Measurements from ENCODE around the gene SEPTIN5.

The SEPTIN5 gene

GRCh38 chr22:19705181-19705934 lies 8.9 kb upstream of the SEPTIN5 start:
- no peak for DNase-seq (ENCODE audit: low read depth)

- no peak for DNase-seq (ENCODE audit: low read depth)
Measured at GRCh38 chr22:19706661-19707151, 7.6 kb upstream of the SEPTIN5 start.

- DNase-seq (ENCODE audit: low read depth): no peak
Measured at GRCh38 chr22:19707347-19708290, 6.7 kb upstream of the SEPTIN5 start.

- DNase-seq (ENCODE audit: low read depth): no peak
Measured at GRCh38 chr22:19708321-19709011, 5.8 kb upstream of the SEPTIN5 start.

GRCh38 chr22:19709063-19709769 lies 5.1 kb upstream of the SEPTIN5 start:
- no peak for DNase-seq (ENCODE audit: low read depth)

- DNase-seq (ENCODE audit: low read depth): no peak
Measured at GRCh38 chr22:19710020-19710768, 4.1 kb upstream of the SEPTIN5 start.

GRCh38 chr22:19710769-19711106 lies 3.6 kb upstream of the SEPTIN5 start:
- no peak for DNase-seq (ENCODE audit: low read depth)

- no peak for DNase-seq (ENCODE audit: low read depth)
Measured at GRCh38 chr22:19713245-19713644, 1.1 kb upstream of the SEPTIN5 start.

GRCh38 chr22:19713650-19714311 lies 522 bp upstream of the SEPTIN5 start:
- DNase-seq (ENCODE audit: low read depth): no peak

- no peak for DNase-seq (ENCODE audit: low read depth)
Measured at GRCh38 chr22:19715188-19715930, 1.1 kb downstream of the SEPTIN5 start.

- no peak for DNase-seq (ENCODE audit: low read depth)
Measured at GRCh38 chr22:19716041-19716828, 1.9 kb downstream of the SEPTIN5 start.

GRCh38 chr22:19716829-19717105 lies 2.5 kb downstream of the SEPTIN5 start:
- no peak for DNase-seq (ENCODE audit: low read depth)

- no peak for DNase-seq (ENCODE audit: low read depth)
Measured at GRCh38 chr22:19717181-19717580, 2.9 kb downstream of the SEPTIN5 start.

- peak; percentile 62 for DNase-seq (ENCODE audit: low read depth)
Measured at GRCh38 chr22:19717691-19718455, 3.6 kb downstream of the SEPTIN5 start.

- DNase-seq (ENCODE audit: low read depth): no peak
Measured at GRCh38 chr22:19718456-19719049, 4.2 kb downstream of the SEPTIN5 start.

GRCh38 chr22:19719050-19719482 lies 4.8 kb downstream of the SEPTIN5 start:
- DNase-seq (ENCODE audit: low read depth): no peak

GRCh38 chr22:19719488-19720021 lies 5.3 kb downstream of the SEPTIN5 start:
- no peak for DNase-seq (ENCODE audit: low read depth)
